ENCODE results near the gene INSYN1.

INSYN1 gene

DNA sequence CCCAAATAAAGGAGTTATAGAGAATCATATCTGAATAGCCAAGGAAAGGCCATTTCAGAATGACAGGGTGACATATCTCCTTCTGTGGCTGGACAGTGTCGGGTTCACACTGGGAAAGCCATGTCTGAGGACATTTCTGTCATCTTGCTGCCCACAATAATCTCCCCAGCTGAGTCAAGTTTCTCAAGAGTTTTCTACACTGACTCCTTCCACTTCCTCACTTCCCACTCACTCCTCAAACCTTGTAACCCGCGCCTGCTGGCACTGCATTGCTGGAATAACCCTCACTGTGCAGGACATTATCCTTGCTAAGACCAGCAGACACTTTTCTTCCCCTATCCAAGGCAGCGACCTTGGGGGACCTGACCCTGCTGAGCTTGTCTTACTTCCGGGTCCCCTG, 5.3 kb upstream of the INSYN1 start:
- no peak for DNase-seq
- peaks cover 12% of the 10 kb centered on the region for H3K27me3 ChIP-seq (ENCODE audit: insufficient read depth, low read length, poor library complexity)

DNA sequence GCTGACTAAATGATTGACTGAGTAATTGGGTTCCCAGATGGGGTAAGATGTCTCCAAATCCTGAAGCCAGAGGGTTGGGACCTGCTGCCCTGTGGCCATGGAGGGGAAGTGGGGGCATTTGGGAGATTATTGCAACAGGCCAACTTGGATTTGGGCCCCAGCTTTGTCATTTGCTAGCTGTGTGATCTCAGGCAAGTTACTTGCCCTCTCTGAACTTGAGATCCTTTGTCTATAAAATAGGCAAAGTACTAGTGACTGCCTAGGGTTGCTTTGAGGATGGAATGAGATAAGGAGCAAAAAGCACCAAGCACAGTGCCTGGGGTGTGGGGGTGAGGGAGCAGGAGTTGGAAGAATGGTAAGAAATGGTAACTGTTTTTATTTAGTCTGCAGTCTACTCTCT, 4.4 kb upstream of the INSYN1 start:
- TF ChIP-seq, protein P1, sequence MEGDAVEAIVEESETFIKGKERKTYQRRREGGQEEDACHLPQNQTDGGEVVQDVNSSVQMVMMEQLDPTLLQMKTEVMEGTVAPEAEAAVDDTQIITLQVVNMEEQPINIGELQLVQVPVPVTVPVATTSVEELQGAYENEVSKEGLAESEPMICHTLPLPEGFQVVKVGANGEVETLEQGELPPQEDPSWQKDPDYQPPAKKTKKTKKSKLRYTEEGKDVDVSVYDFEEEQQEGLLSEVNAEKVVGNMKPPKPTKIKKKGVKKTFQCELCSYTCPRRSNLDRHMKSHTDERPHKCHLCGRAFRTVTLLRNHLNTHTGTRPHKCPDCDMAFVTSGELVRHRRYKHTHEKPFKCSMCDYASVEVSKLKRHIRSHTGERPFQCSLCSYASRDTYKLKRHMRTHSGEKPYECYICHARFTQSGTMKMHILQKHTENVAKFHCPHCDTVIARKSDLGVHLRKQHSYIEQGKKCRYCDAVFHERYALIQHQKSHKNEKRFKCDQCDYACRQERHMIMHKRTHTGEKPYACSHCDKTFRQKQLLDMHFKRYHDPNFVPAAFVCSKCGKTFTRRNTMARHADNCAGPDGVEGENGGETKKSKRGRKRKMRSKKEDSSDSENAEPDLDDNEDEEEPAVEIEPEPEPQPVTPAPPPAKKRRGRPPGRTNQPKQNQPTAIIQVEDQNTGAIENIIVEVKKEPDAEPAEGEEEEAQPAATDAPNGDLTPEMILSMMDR (IDR thresholded peaks at IDR 0.05; ENCODE audit: borderline replicate concordance, extremely low read depth, low read length, poor library complexity, severe bottlenecking): no peak
- no peak for TF ChIP-seq EZH2 (IDR thresholded peaks at IDR 0.05; ENCODE audit: borderline replicate concordance, low read depth, low read length, severe bottlenecking)
- H3K36me3 ChIP-seq (ENCODE audit: insufficient read depth, low read length): no peaks in the 10 kb centered on the region
- no peaks in the 10 kb centered on the region for H3K79me2 ChIP-seq (ENCODE audit: insufficient read depth, low read length)
- ATAC-seq (ENCODE audit: insufficient read depth, low read depth): no peak
- no peak overlapping the region for H3K4me3 ChIP-seq (ENCODE audit: low read depth in 1 of 2, low read length in 2 of 2)
- H3K4me2 ChIP-seq (ENCODE audit: insufficient read depth, low read length): no peak overlapping the region
- H3K9me3 ChIP-seq (ENCODE audit: insufficient read depth, low read length, severe bottlenecking): no peaks in the 10 kb centered on the region
- H3K27ac ChIP-seq (ENCODE audit: low read length): no peak overlapping the region
- no peaks in the 10 kb centered on the region for H4K20me1 ChIP-seq (ENCODE audit: insufficient read depth, low read length)
- H3K27me3 ChIP-seq (ENCODE audit: insufficient read depth, low read length, poor library complexity): peaks cover 12% of the 10 kb centered on the region
- H3K9ac ChIP-seq (ENCODE audit: low read depth, low read length): no peak overlapping the region
- no peaks in the 10 kb centered on the region for H3K4me1 ChIP-seq (ENCODE audit: insufficient read depth, low read length)
- DNase-seq: no peak
- no peak overlapping the region for H2AFZ ChIP-seq (ENCODE audit: low read depth, low read length)

More for the DNA sequence above, 5.3 kb upstream of the INSYN1 start:
- no peak for ATAC-seq (ENCODE audit: insufficient read depth, low read depth)
- Histone ChIP-seq H3K79me2 (ENCODE audit: insufficient read depth, low read length) (no peaks in the 10 kb centered on the region), H3K27ac (ENCODE audit: low read length) (no peak overlapping the region), H3K4me3 (ENCODE audit: low read depth in 1 of 2, low read length in 2 of 2) (no peak overlapping the region), H3K36me3 (ENCODE audit: insufficient read depth, low read length) (no peaks in the 10 kb centered on the region), H2AFZ (ENCODE audit: low read depth, low read length) (no peak overlapping the region), H3K9ac (ENCODE audit: low read depth, low read length) (no peak overlapping the region), H3K4me1 (ENCODE audit: insufficient read depth, low read length) (no peaks in the 10 kb centered on the region), H3K4me2 (ENCODE audit: insufficient read depth, low read length) (no peak overlapping the region), H3K9me3 (ENCODE audit: insufficient read depth, low read length, severe bottlenecking) (no peaks in the 10 kb centered on the region), H4K20me1 (ENCODE audit: insufficient read depth, low read length) (no peaks in the 10 kb centered on the region)
- TF ChIP-seq EZH2 (IDR thresholded peaks at IDR 0.05; ENCODE audit: borderline replicate concordance, low read depth, low read length, severe bottlenecking): no peak
- TF ChIP-seq, protein P1 (IDR thresholded peaks at IDR 0.05; ENCODE audit: borderline replicate concordance, extremely low read depth, low read length, poor library complexity, severe bottlenecking): no peak

DNA sequence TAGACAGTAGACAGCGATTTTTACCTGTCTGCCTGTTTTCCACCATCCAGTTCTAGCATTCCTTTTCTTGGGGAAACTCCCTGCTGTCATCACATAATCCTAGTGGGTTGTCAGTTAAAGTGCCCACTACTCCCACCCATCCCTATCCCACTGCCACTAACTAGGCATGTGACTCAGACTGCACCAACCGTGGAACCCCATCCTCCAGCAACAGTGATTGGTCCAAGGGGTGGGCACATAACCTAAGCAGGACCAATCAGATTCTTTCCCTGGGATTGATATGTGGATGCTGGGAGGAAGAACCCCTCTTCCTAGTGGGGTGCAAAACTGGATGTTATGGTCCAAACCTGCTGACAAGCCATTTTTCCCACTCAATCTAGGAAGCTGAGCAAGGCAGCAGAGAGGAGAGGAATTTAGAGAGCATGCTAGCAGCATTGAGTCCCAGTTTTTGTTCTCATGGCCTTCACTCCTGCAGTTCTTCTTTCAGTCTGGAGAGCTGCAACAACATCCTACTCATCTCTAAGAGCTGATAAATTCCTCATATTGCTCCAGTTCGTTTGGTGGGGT, 3.9 kb upstream of the INSYN1 start:
- ATAC-seq (ENCODE audit: insufficient read depth, low read depth): no peak
- no peak overlapping the region for H3K27ac ChIP-seq (ENCODE audit: low read length)
- no peak for DNase-seq
- peaks cover 12% of the 10 kb centered on the region for H3K27me3 ChIP-seq (ENCODE audit: insufficient read depth, low read length, poor library complexity)
- H3K9ac ChIP-seq (ENCODE audit: low read depth, low read length): no peak overlapping the region
- no peaks in the 10 kb centered on the region for H3K79me2 ChIP-seq (ENCODE audit: insufficient read depth, low read length)
- no peak for TF ChIP-seq EZH2 (IDR thresholded peaks at IDR 0.05; ENCODE audit: borderline replicate concordance, low read depth, low read length, severe bottlenecking)
- TF ChIP-seq, protein P1 (IDR thresholded peaks at IDR 0.05; ENCODE audit: borderline replicate concordance, extremely low read depth, low read length, poor library complexity, severe bottlenecking): no peak
- H3K4me3 ChIP-seq (ENCODE audit: low read depth in 1 of 2, low read length in 2 of 2): no peak overlapping the region
- H4K20me1 ChIP-seq (ENCODE audit: insufficient read depth, low read length): no peaks in the 10 kb centered on the region
- H3K9me3 ChIP-seq (ENCODE audit: insufficient read depth, low read length, severe bottlenecking): no peaks in the 10 kb centered on the region
- no peaks in the 10 kb centered on the region for H3K4me1 ChIP-seq (ENCODE audit: insufficient read depth, low read length)
- no peak overlapping the region for H3K4me2 ChIP-seq (ENCODE audit: insufficient read depth, low read length)
- H2AFZ ChIP-seq (ENCODE audit: low read depth, low read length): no peak overlapping the region
- H3K36me3 ChIP-seq (ENCODE audit: insufficient read depth, low read length): no peaks in the 10 kb centered on the region
